Measurements from ENCODE around the gene STAT5B.

STAT5B gene

DNA sequence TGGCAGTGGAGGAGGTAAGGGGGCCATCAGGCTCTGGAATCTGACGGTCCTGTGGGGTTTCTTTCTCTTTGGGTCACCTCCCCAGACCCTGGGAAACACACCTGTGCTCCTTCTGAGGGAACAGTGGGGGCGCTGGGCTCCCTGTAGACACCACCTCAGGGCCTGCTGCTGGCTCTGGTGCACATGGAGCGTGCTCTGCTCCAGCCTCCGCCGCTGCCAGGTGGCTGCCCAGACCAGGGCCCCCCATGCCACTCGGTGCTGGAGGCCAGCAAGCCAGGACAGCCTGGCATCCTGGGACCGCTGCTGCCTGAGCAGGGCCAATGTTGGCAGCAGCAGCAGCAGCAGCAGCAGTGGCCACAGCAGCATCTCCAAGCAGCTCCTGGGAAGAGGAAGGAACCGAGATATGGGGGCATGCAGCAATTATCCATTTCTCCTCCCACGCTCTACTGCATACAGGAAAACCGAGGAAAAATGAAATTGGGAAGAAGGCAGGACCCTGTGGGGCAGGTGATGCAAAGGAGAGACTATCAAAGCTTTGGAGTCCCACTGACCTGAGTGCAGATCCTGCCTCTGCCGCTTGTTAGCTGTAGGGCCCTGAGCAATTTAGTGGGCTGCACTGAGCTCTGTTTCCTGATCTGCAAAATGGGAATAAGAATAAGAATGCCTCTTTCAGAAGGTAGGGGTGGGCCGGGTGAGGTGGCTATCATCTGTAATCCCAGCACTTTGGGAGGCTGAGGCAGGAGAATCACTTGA lies 82.8 kb downstream of the STAT5B start:
- TF ChIP-seq ZNF8 (CRISPR knock-in tag; IDR thresholded peaks at IDR 0.05) (no peak), GLIS3 (CRISPR knock-in tag; IDR thresholded peaks at IDR 0.05) (no peak), ZNF70 (CRISPR knock-in tag; IDR thresholded peaks at IDR 0.05) (no peak), CREB5 (CRISPR knock-in tag; IDR thresholded peaks at IDR 0.05; ENCODE audit: low read depth) (no peak), ESRRG (CRISPR knock-in tag; IDR thresholded peaks at IDR 0.05) (no peak), PPARA (CRISPR knock-in tag; IDR thresholded peaks at IDR 0.05; ENCODE audit: borderline replicate concordance) (no peak), CSDC2 (CRISPR knock-in tag; IDR thresholded peaks at IDR 0.05) (no peak), ZFP3 (CRISPR knock-in tag; IDR thresholded peaks at IDR 0.05) (no peak), TOX (CRISPR knock-in tag; IDR thresholded peaks at IDR 0.05; ENCODE audit: borderline replicate concordance) (no peak), CSRNP3 (CRISPR knock-in tag; IDR thresholded peaks at IDR 0.05) (no peak), SNAI2 (CRISPR knock-in tag; IDR thresholded peaks at IDR 0.05) (no peak), ARNTL (CRISPR knock-in tag; IDR thresholded peaks at IDR 0.05; ENCODE audit: borderline replicate concordance, low read depth) (no peak), OSR1 (CRISPR knock-in tag; IDR thresholded peaks at IDR 0.05) (no peak), TCF4 (CRISPR knock-in tag; IDR thresholded peaks at IDR 0.05; ENCODE audit: borderline replicate concordance) (no peak)
- TF ChIP-seq, protein P1, sequence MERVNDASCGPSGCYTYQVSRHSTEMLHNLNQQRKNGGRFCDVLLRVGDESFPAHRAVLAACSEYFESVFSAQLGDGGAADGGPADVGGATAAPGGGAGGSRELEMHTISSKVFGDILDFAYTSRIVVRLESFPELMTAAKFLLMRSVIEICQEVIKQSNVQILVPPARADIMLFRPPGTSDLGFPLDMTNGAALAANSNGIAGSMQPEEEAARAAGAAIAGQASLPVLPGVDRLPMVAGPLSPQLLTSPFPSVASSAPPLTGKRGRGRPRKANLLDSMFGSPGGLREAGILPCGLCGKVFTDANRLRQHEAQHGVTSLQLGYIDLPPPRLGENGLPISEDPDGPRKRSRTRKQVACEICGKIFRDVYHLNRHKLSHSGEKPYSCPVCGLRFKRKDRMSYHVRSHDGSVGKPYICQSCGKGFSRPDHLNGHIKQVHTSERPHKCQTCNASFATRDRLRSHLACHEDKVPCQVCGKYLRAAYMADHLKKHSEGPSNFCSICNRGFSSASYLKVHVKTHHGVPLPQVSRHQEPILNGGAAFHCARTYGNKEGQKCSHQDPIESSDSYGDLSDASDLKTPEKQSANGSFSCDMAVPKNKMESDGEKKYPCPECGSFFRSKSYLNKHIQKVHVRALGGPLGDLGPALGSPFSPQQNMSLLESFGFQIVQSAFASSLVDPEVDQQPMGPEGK (CRISPR knock-in tag; IDR thresholded peaks at IDR 0.05; ENCODE audit: borderline replicate concordance), result no peak
- no peak; the same call in 2 of the 3 replicates for ATAC-seq

DNA sequence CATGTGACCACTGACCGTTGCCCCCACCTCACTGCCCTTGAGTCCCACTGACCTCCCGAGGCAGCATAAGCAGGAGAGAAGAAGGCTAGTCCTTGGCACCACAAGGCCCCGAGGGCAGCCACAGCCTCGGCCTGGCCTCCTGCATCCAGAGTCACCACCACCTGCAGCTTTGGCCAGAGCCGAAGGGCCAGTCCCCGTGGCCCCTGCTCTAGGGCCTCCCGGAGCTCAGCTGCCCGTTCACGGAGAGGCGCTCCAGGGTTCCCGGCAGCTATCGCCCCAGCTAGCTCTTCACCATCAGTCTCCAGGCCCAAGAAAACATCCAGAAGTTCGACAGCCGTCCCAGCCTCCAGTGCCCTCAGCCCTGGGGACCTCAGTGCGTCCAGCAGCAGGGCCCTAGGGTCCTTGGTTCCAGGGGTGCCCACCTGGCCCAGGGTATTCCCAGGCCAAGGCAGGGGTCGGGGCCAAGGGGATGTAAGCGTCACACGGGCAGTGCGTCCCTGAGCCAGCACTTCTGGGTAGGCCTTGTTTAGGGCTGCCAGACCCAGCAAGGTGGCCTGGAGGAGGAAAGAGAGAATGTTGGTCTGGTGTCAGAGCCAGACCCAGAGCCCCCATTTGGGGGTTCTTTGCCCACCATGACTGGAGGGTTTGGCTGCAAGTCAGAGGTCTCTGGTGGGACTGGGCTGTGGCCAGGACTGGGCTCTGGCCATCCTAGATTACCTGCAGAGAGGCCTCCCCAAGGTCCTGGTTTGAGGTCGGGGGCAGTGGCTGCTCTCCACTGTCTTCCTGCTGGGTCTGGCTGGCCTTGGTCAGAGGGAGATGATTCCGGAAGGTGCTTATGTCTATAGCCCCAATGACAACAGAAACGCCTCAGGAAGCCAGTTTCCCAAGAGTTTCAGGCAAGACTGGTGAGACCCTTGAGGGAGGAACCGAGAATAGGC lies 83.7 kb downstream of the STAT5B start:
- no peak for ATAC-seq
- TF ChIP-seq ZFP3 (CRISPR knock-in tag; IDR thresholded peaks at IDR 0.05) (no peak), OSR1 (CRISPR knock-in tag; IDR thresholded peaks at IDR 0.05) (no peak), CREB5 (CRISPR knock-in tag; IDR thresholded peaks at IDR 0.05; ENCODE audit: low read depth) (no peak), PPARA (CRISPR knock-in tag; IDR thresholded peaks at IDR 0.05; ENCODE audit: borderline replicate concordance) (no peak), BACH2 (CRISPR knock-in tag; IDR thresholded peaks at IDR 0.05; ENCODE audit: borderline replicate concordance) (no peak), ZNF565 (CRISPR knock-in tag; conservative IDR thresholded peaks at IDR 0.05; ENCODE audit: low read depth) (no peak), CSRNP3 (CRISPR knock-in tag; IDR thresholded peaks at IDR 0.05) (no peak), ESRRG (CRISPR knock-in tag; IDR thresholded peaks at IDR 0.05) (no peak), ZNF8 (CRISPR knock-in tag; IDR thresholded peaks at IDR 0.05) (no peak), ZC3H10 (CRISPR knock-in tag; IDR thresholded peaks at IDR 0.05) (no peak), TOX (CRISPR knock-in tag; IDR thresholded peaks at IDR 0.05; ENCODE audit: borderline replicate concordance) (no peak), GLIS3 (CRISPR knock-in tag; IDR thresholded peaks at IDR 0.05) (no peak), ARNTL (CRISPR knock-in tag; IDR thresholded peaks at IDR 0.05; ENCODE audit: borderline replicate concordance, low read depth) (no peak), SNAI2 (CRISPR knock-in tag; IDR thresholded peaks at IDR 0.05) (no peak)
- TF ChIP-seq, protein P2, sequence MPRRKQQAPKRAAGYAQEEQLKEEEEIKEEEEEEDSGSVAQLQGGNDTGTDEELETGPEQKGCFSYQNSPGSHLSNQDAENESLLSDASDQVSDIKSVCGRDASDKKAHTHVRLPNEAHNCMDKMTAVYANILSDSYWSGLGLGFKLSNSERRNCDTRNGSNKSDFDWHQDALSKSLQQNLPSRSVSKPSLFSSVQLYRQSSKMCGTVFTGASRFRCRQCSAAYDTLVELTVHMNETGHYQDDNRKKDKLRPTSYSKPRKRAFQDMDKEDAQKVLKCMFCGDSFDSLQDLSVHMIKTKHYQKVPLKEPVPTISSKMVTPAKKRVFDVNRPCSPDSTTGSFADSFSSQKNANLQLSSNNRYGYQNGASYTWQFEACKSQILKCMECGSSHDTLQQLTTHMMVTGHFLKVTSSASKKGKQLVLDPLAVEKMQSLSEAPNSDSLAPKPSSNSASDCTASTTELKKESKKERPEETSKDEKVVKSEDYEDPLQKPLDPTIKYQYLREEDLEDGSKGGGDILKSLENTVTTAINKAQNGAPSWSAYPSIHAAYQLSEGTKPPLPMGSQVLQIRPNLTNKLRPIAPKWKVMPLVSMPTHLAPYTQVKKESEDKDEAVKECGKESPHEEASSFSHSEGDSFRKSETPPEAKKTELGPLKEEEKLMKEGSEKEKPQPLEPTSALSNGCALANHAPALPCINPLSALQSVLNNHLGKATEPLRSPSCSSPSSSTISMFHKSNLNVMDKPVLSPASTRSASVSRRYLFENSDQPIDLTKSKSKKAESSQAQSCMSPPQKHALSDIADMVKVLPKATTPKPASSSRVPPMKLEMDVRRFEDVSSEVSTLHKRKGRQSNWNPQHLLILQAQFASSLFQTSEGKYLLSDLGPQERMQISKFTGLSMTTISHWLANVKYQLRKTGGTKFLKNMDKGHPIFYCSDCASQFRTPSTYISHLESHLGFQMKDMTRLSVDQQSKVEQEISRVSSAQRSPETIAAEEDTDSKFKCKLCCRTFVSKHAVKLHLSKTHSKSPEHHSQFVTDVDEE (CRISPR knock-in tag; IDR thresholded peaks at IDR 0.05), result no peak
- TF ChIP-seq, protein P1 (CRISPR knock-in tag; IDR thresholded peaks at IDR 0.05; ENCODE audit: borderline replicate concordance), result no peak

Data from SK-N-SH treated with all-trans-retinoic acid at 6 μM for 48 hours (cell line).